ENCODE measurements around the gene RNASE4.
"Not testable (repeated sequence)": the region's sequence is repeated elsewhere in the genome, so short reads cannot be mapped to it uniquely, and the experiment has no call there.

RNASE4 gene

GRCh38 chr14:20698018-20698329, 13.6 kb downstream of the RNASE4 start:
- no peak for DNase-seq (ENCODE audit: low read depth in 2 of 3, low spot score in 2 of 3)

GRCh38 chr14:20698934-20699333, 14.6 kb downstream of the RNASE4 start:
- no peak for DNase-seq (ENCODE audit: low read depth in 2 of 3, low spot score in 2 of 3)

GRCh38 chr14:20699931-20700330, 15.6 kb downstream of the RNASE4 start:
- no peak for DNase-seq (ENCODE audit: low read depth in 2 of 3, low spot score in 2 of 3)

- DNase-seq (ENCODE audit: low read depth in 2 of 3, low spot score in 2 of 3): not testable (repeated sequence)
These were observed 16.6 kb downstream of the RNASE4 start for GRCh38 chr14:20700965-20701364.

GRCh38 chr14:20706657-20707355, 22.4 kb downstream of the RNASE4 start:
- DNase-seq (ENCODE audit: low read depth in 2 of 3, low spot score in 2 of 3): no peak

- DNase-seq (ENCODE audit: low read depth in 2 of 3, low spot score in 2 of 3): no peak
These were observed 23.3 kb downstream of the RNASE4 start for GRCh38 chr14:20707622-20708021.

- no peak for DNase-seq (ENCODE audit: low read depth in 2 of 3, low spot score in 2 of 3)
These were observed 26.9 kb downstream of the RNASE4 start for GRCh38 chr14:20711261-20711660.

GRCh38 chr14:20711685-20712084, 27.3 kb downstream of the RNASE4 start:
- DNase-seq (ENCODE audit: low read depth in 2 of 3, low spot score in 2 of 3): no peak

GRCh38 chr14:20712904-20713303, 28.5 kb downstream of the RNASE4 start:
- DNase-seq (ENCODE audit: low read depth in 2 of 3, low spot score in 2 of 3): no peak

- no peak for DNase-seq (ENCODE audit: low read depth in 2 of 3, low spot score in 2 of 3)
These were observed 30.4 kb downstream of the RNASE4 start for GRCh38 chr14:20714593-20715250.

- DNase-seq (ENCODE audit: low read depth in 2 of 3, low spot score in 2 of 3): no peak
These were observed 35.4 kb downstream of the RNASE4 start for GRCh38 chr14:20719777-20720176.

- no peak for DNase-seq (ENCODE audit: low read depth in 2 of 3, low spot score in 2 of 3)
These were observed 36.4 kb downstream of the RNASE4 start for GRCh38 chr14:20720741-20721140.

- DNase-seq (ENCODE audit: low read depth in 2 of 3, low spot score in 2 of 3): no peak
These were observed 37.7 kb downstream of the RNASE4 start for GRCh38 chr14:20722016-20722415.

- no peak for DNase-seq (ENCODE audit: low read depth in 2 of 3, low spot score in 2 of 3)
These were observed 39.1 kb downstream of the RNASE4 start for GRCh38 chr14:20723488-20723887.

GRCh38 chr14:20726121-20726520, 41.8 kb downstream of the RNASE4 start:
- DNase-seq (ENCODE audit: low read depth in 2 of 3, low spot score in 2 of 3): not testable (repeated sequence)

GRCh38 chr14:20726531-20726930, 42.2 kb downstream of the RNASE4 start:
- no peak for DNase-seq (ENCODE audit: low read depth in 2 of 3, low spot score in 2 of 3)

GRCh38 chr14:20730891-20731290, 46.5 kb downstream of the RNASE4 start:
- DNase-seq (ENCODE audit: low read depth in 2 of 3, low spot score in 2 of 3): no peak

GRCh38 chr14:20732477-20732876, 48.1 kb downstream of the RNASE4 start:
- no peak for DNase-seq (ENCODE audit: low read depth in 2 of 3, low spot score in 2 of 3)

GRCh38 chr14:20732979-20733635, 48.7 kb downstream of the RNASE4 start:
- no peak for DNase-seq (ENCODE audit: low read depth in 2 of 3, low spot score in 2 of 3)

- no peak for DNase-seq (ENCODE audit: low read depth in 2 of 3, low spot score in 2 of 3)
These were observed 49.5 kb downstream of the RNASE4 start for GRCh38 chr14:20733684-20734429.

- DNase-seq (ENCODE audit: low read depth in 2 of 3, low spot score in 2 of 3): no peak
These were observed 50.1 kb downstream of the RNASE4 start for GRCh38 chr14:20734430-20734806.

- DNase-seq (ENCODE audit: low read depth in 2 of 3, low spot score in 2 of 3): not testable (repeated sequence)
These were observed 53.9 kb downstream of the RNASE4 start for GRCh38 chr14:20738292-20738691.

Data from activated CD8-positive, alpha-beta memory T cell treated with anti-CD3 and anti-CD28 coated beads for 48 hours (primary cell).